ENCODE measurements around the gene CHRDL2.

- TF ChIP-seq ZNF8 (CRISPR knock-in tag; IDR thresholded peaks at IDR 0.05), result no peak
- no peak for TF ChIP-seq PATZ1 (CRISPR knock-in tag; IDR thresholded peaks at IDR 0.05; ENCODE audit: borderline replicate concordance)
These were observed 61.1 kb downstream of the CHRDL2 start for GRCh38 chr11:74670171-74670570.

All from SK-N-SH treated with all-trans-retinoic acid at 6 μM for 48 hours (cell line).